Neuronal stem cell (in vitro differentiated cells): ENCODE results near the gene SYNDIG1.

Experiments used
- DNase-seq: peaks from one replicate; pipeline ENCODE4 v3.0.0-alpha.2; 2013; ENCODE audit warnings: low spot score
- H2AFZ ChIP-seq: one replicate; pipeline ENCODE4 v1.6.1; 2013; ENCODE audit warnings: mild to moderate bottlenecking, low read length, inconsistent platforms
- H2AK5ac ChIP-seq: 2 replicates; pipeline ENCODE4 v1.6.1; 2013; ENCODE audit warnings: low read depth, mild to moderate bottlenecking, inconsistent platforms, low read length, moderate library complexity, mixed read lengths
- H2BK120ac ChIP-seq: 2 replicates; pipeline ENCODE4 v1.6.1; 2013; ENCODE audit warnings: low read depth, mild to moderate bottlenecking, inconsistent platforms, low read length, moderate library complexity, mixed read lengths
- H2BK12ac ChIP-seq: one replicate; pipeline ENCODE4 v1.6.1; 2013; ENCODE audit warnings: low read length, inconsistent platforms
- H2BK15ac ChIP-seq: 2 replicates; pipeline ENCODE4 v1.6.1; 2013; ENCODE audit warnings: mild to moderate bottlenecking, low read length, inconsistent platforms, mixed read lengths
- H2BK5ac ChIP-seq: one replicate; pipeline ENCODE4 v1.6.1; 2013; ENCODE audit warnings: inconsistent platforms, mild to moderate bottlenecking, low read length, moderate library complexity
- H3K14ac ChIP-seq: one replicate; pipeline ENCODE4 v1.6.1; 2013; ENCODE audit warnings: low read length, inconsistent platforms
- H3K18ac ChIP-seq: 2 replicates; pipeline ENCODE4 v1.6.1; 2013; ENCODE audit warnings: low read length, inconsistent platforms
- H3K23ac ChIP-seq: 2 replicates; pipeline ENCODE4 v1.6.1; 2013; ENCODE audit warnings: low read depth, mild to moderate bottlenecking, mixed read lengths, low read length, inconsistent platforms; ENCODE audit not compliant: poor library complexity
- H3K27ac ChIP-seq: replicated peaks from 3 replicates; pipeline ENCODE4 v1.5.1; 2013; ENCODE audit warnings: low read length, inconsistent platforms
- H3K27me3 ChIP-seq, 3 experiments: 2 replicates each; pipeline ENCODE4 v1.6.1; 2013; ENCODE audit warnings: low read length in 3 of 3, mild to moderate bottlenecking in 2 of 3, inconsistent platforms in 1 of 3, low read depth in 1 of 3, mixed read lengths in 1 of 3, moderate library complexity in 1 of 3; ENCODE audit not compliant: control insufficient read depth in 3 of 3, insufficient read depth in 3 of 3
- H3K36me3 ChIP-seq, 2 donors: replicated peaks in 1 of 2; 2 replicates each; pipeline ENCODE4 v1.6.1; 2013; ENCODE audit warnings: low read length in 2 of 2; ENCODE audit not compliant: control insufficient read depth in 2 of 2, insufficient read depth in 2 of 2
- H3K4ac ChIP-seq: 2 replicates; pipeline ENCODE4 v1.6.1; 2013; ENCODE audit warnings: inconsistent platforms, mild to moderate bottlenecking, low read length, moderate library complexity
- H3K4me1 ChIP-seq, 2 donors: 1 replicate in 1 of 2; 2 replicates in 1 of 2; pipeline ENCODE4 v1.6.1; 2013; ENCODE audit warnings: low read length in 2 of 2, low read depth in 1 of 2; ENCODE audit not compliant: control insufficient read depth in 2 of 2, insufficient read depth in 1 of 2
- H3K4me2 ChIP-seq: one replicate; pipeline ENCODE4 v1.6.1; 2013; ENCODE audit warnings: mild to moderate bottlenecking, low read length, inconsistent platforms; ENCODE audit not compliant: insufficient read depth, poor library complexity, severe bottlenecking
- H3K4me3 ChIP-seq, 2 donors: 2 replicates each; pipeline ENCODE4 v1.5.1; 2013; ENCODE audit warnings: low read length in 2 of 2, mild to moderate bottlenecking in 2 of 2, inconsistent platforms in 1 of 2, moderate library complexity in 1 of 2
- H3K79me1 ChIP-seq: one replicate; pipeline ENCODE4 v1.6.1; 2013; ENCODE audit warnings: low read depth, mild to moderate bottlenecking, inconsistent platforms, low read length, moderate library complexity
- H3K9ac ChIP-seq: one replicate; pipeline ENCODE4 v1.6.1; 2013; ENCODE audit warnings: mild to moderate bottlenecking, low read depth, low read length, inconsistent platforms; ENCODE audit not compliant: poor library complexity
- H3K9me3 ChIP-seq, 2 donors: replicated peaks in 1 of 2; 2 replicates each; pipeline versions ENCODE3 to v1.6.1; 2013; ENCODE audit warnings: low read length in 2 of 2, mild to moderate bottlenecking in 2 of 2, inconsistent platforms in 1 of 2, low read depth in 1 of 2, mixed read lengths in 1 of 2, moderate library complexity in 1 of 2; ENCODE audit not compliant: control insufficient read depth in 2 of 2, insufficient read depth in 1 of 2
- H4K8ac ChIP-seq: one replicate; pipeline ENCODE4 v1.6.1; 2013; ENCODE audit warnings: low read depth, mild to moderate bottlenecking, inconsistent platforms, low read length, moderate library complexity
- H4K91ac ChIP-seq: one replicate; pipeline ENCODE4 v1.6.1; 2013; ENCODE audit warnings: low read length, low read depth, mild to moderate bottlenecking, inconsistent platforms; ENCODE audit not compliant: poor library complexity
- WGBS, 2 donors: extraction: QIAGEN DNeasy Blood & Tissue Kit; methylation state at CpG; one replicate each; pipeline ENCODE4 v1.1.7; 2013; ENCODE audit warnings: missing lambda C conversion rate in 2 of 2, mixed read lengths in 1 of 2; ENCODE audit not compliant: insufficient read length in 2 of 2, insufficient replicate concordance in 1 of 2; ENCODE audit errors: extremely low coverage in 2 of 2; 5-methylcytosine and 5-hydroxymethylcytosine counted together

The SYNDIG1 gene

DNA sequence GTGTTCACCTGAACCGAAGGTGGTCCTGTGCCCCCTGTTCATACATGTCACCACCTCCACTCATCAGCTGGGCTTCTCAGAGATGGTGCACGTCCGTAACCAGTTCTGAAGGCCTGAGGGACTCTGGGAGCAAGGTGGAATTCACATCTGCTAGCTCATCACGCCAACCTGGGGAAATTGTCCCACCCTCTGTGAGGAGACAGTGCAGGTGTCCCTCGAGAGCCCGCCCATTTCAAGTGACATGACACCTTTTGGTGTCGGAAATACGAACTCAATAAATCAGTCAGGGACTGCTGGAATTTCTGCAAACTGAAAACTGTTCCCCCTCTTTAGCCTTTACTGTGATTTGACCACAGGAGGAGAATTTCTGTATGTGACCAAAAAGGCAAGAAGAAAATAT lies 99.4 kb downstream of the SYNDIG1 start:
- H2BK5ac ChIP-seq: no peak overlapping the region
- no peak overlapping the region for H2AFZ ChIP-seq
- no peak overlapping the region for H3K4me3 ChIP-seq
- no peaks in the 10 kb centered on the region for H3K4me1 ChIP-seq
- no peak overlapping the region for H4K91ac ChIP-seq
- no peaks in the 10 kb centered on the region for H3K36me3 ChIP-seq
- H3K27me3 ChIP-seq: no peaks in the 10 kb centered on the region
- no peak overlapping the region for H3K14ac ChIP-seq
- H3K23ac ChIP-seq: no peak overlapping the region
- no peak overlapping the region for H3K18ac ChIP-seq
- H2AK5ac ChIP-seq: no peak overlapping the region
- no peak overlapping the region for H3K4ac ChIP-seq
- H3K79me1 ChIP-seq: no peaks in the 10 kb centered on the region
- no peak for DNase-seq
- no peak overlapping the region for H2BK12ac ChIP-seq
- H3K27ac ChIP-seq: no peak overlapping the region
- H4K8ac ChIP-seq: no peak overlapping the region
- H3K4me2 ChIP-seq: no peak overlapping the region
- no CpG with 5 or more reads among the region's 8 CpGs for WGBS, 2 donors
- H3K9ac ChIP-seq: no peak overlapping the region
- peaks cover 0 to 2% of the 10 kb centered on the region in 2 donors for H3K9me3 ChIP-seq
- H2BK120ac ChIP-seq: no peak overlapping the region
- no peak overlapping the region for H2BK15ac ChIP-seq

DNA sequence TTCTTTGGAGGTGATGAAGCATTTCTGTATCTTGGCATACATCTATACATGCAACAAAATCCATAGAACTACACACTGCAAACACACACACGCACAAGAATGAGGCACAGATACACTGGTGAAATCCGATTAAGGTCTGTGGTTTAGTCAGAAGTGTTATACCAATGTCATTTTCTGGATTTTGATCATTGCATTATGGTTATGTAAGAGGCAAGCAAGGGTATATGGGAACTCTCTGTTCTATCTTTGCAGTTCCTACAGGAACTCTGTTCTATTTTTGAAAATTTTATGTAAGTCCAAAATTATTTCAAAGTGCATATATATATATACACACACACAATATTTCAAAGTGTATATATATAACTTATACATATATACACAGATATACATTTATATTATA lies 101.7 kb downstream of the SYNDIG1 start:
- Histone ChIP-seq H3K4me3 (no peak overlapping the region), H3K4ac (no peak overlapping the region), H3K79me1 (no peaks in the 10 kb centered on the region), H3K9me3 (no peaks in the 10 kb centered on the region), H2BK120ac (no peak overlapping the region), H3K27ac (no peak overlapping the region), H2BK12ac (no peak overlapping the region), H2AK5ac (no peak overlapping the region), H4K8ac (no peak overlapping the region), H3K14ac (no peak overlapping the region), H2AFZ (no peak overlapping the region), H3K4me1 (peaks cover 0 to 2% of the 10 kb centered on the region in 2 donors), H2BK5ac (no peak overlapping the region), H2BK15ac (no peak overlapping the region), H3K4me2 (no peak overlapping the region), H3K36me3 (no peaks in the 10 kb centered on the region), H4K91ac (no peak overlapping the region), H3K27me3 (no peaks in the 10 kb centered on the region), H3K18ac (no peak overlapping the region), H3K23ac (no peak overlapping the region), H3K9ac (no peak overlapping the region)
- no peak for DNase-seq
- no CpG with 5 or more reads among the region's 2 CpGs for WGBS, 2 donors

DNA sequence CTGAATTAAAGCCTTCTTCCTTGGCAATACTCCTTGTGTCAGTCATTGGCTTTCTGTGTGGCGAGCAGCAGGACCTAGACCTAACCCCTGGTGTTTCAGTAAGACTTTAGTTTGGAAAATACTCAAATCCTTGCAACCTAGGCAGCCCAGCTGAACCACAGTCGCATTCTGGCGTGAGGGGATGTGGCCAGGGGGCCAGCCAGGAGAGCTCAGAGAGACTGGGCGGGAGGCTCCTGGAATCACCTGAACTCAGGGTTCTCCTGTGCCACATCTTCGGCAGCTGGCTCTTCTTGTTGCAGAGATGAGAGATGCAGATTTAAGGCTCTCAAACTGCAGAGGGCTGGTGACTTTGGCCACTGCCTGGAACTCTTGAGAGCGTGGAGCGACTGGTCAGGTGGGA lies 102.7 kb downstream of the SYNDIG1 start:
- Histone ChIP-seq H2BK12ac (no peak overlapping the region), H3K4me2 (no peak overlapping the region), H4K91ac (no peak overlapping the region), H4K8ac (no peak overlapping the region), H3K4me1 (peaks cover 0 to 2% of the 10 kb centered on the region in 2 donors), H2BK5ac (no peak overlapping the region), H3K27me3 (no peaks in the 10 kb centered on the region), H3K79me1 (no peaks in the 10 kb centered on the region), H3K4me3 (no peak overlapping the region), H2BK15ac (no peak overlapping the region), H3K4ac (no peak overlapping the region), H3K27ac (no peak overlapping the region), H3K9me3 (no peaks in the 10 kb centered on the region), H3K36me3 (no peaks in the 10 kb centered on the region), H3K9ac (no peak overlapping the region), H3K18ac (no peak overlapping the region), H3K23ac (no peak overlapping the region), H2AK5ac (no peak overlapping the region), H3K14ac (no peak overlapping the region), H2BK120ac (no peak overlapping the region), H2AFZ (no peak overlapping the region)
- no peak for DNase-seq
- WGBS, 2 donors: no CpG with 5 or more reads among the region's 7 CpGs

DNA sequence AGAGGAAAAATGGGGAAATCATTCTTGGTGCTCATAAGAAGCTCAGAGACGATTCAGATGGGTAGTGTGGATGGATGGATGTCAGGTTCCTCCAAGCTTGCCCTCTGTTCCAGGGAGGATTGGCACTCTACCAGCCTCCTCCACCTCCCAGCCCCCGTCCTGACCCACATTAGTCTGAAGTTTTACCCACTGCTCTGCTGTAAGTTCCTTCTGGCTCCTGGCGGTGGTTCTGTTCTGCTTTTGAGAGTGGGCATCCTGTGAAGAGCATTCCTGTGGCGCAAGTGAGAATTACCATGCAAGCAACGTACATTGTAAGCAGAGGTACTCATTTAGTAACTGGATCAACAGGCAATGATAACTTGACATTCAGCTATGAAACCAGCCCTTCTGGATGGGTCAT lies 103.4 kb downstream of the SYNDIG1 start:
- Histone ChIP-seq H2BK5ac (no peak overlapping the region), H3K18ac (no peak overlapping the region), H3K14ac (no peak overlapping the region), H3K4me1 (peaks cover 0 to 2% of the 10 kb centered on the region in 2 donors), H3K4ac (no peak overlapping the region), H3K4me2 (no peak overlapping the region), H2BK15ac (no peak overlapping the region), H3K9ac (no peak overlapping the region), H3K79me1 (no peaks in the 10 kb centered on the region), H3K27me3 (no peaks in the 10 kb centered on the region), H4K8ac (no peak overlapping the region), H3K27ac (no peak overlapping the region), H4K91ac (no peak overlapping the region), H3K36me3 (no peaks in the 10 kb centered on the region), H3K9me3 (no peaks in the 10 kb centered on the region), H2BK120ac (no peak overlapping the region), H3K4me3 (no peak overlapping the region), H3K23ac (no peak overlapping the region), H2BK12ac (no peak overlapping the region), H2AK5ac (no peak overlapping the region), H2AFZ (no peak overlapping the region)
- WGBS, 2 donors: no CpG with 5 or more reads among the region's 5 CpGs
- no peak for DNase-seq
